Sciatic nerve (tissue), 2 donors: Measurements from ENCODE around the gene TRABD2B. TPM values are rescaled to one million over a fixed set of nuclear protein-coding genes. Genes with fewer than 3 reads are reported as not detected.
A peak's percentile ranks its signal among the peaks of the same experiment; 100 is the strongest.

Experiments
- ATAC-seq: fragments of 200-7000 bp; cut with Tn5 transposase; one replicate; pipeline ENCODE4 v1.9.1; 2020; ENCODE audit warnings: mild to moderate bottlenecking, moderate library complexity
- DNase-seq: peaks from one replicate; pipeline ENCODE4 v3.0.0-alpha.2; 2020; ENCODE audit warnings: low spot score
- intact Hi-C: fragments of 100-400 bp; cut with DNase I; formaldehyde crosslinking; loops from one replicate; pipeline ENCODE4 v1.14.2; 2022
- total RNA-seq: library from RNA; stranded (reverse); fragmentation: NEBNext Ultra II Directional; extraction: Animal tissue kit (Norgen Biotek cat#: 25700); gene quantifications from one replicate; pipeline ENCODE4 v1.2.1, GENCODE V29; 2021
- donor health status: DM: no; HTN: no; CAD: no.
- donor health status: DM: no; HTN: no; CAD: no.

The TRABD2B gene
- total RNA-seq, 1 donor from 2014 or later, result 5.0 TPM

DNA sequence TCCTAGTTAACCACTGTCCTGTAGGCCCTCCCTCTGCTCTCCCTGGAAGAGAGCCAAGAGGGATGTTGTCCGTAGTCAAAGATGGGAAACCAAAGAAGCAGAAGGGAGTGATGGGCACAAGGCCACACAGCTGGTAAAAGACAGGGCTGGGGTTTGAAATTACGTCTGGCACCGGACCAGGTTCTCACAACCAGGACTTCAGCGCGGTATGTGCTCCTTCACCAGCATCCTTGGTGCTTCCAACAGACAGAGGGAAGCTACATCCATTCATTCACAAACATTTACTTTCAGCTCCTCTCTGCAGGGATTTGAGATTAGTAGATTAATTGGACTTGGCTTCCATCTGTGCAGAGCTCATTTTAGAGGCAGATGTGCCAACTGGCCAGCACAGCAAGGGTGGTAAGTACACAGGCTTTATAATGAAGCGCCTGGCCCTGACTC is 191.2 kb downstream of the TRABD2B start:
- ATAC-seq (no peak), DNase-seq (no peak)
- intact Hi-C loops, result no loop called here

DNA sequence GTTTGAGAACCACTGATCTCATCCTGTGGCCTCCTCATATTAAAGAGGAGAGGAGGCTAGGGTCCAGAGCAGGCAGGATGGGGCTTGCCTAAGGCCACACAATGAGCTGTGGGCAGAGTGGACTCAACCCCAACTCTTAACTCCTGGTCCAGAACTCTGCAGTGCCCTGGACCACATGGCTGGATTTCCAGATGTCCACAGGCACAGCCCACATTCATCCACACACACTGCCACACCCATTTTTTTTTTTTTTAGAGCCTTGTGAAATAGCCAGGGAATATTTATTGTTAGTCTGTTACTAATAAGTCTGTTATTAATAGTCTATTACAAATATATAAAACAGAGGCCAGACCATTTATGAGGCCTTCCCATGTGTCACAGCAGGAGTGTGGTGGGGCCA is 192.2 kb downstream of the TRABD2B start:
- peak; percentile 33 for ATAC-seq
- no peak for DNase-seq
- intact Hi-C loops, result no loop called here

DNA sequence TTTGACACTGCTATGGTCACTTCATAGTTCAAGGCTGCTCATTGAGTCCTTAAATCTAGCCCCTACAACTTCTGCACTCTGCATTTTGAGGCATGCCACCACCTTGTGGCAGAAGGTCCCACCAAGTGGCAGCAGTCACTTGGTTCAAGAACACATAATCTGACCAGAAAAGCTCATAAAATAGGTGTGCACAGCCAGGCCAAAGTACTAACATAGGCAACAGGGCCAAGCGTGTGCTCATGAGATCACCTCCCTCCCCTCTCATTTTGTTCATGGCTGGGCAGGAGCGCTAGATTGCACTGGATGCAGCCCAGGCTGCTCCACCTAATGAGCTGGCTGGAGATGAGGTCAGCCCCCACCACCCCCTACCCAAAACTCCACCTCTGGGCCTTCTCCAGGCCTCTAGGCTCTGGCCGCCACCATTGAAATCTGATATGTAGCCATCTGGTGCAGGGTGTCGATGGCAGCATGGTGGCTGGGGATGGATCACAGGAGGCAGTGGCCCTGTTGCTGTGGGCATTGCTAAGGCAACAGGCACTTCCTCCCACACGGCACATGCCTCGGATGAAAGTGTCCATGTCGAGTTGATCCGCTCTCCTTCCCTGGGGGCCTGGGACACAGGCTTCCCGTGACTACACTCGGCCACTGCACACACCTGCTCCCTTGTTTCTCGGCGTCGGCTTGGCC is 193.2 kb downstream of the TRABD2B start:
- ATAC-seq (peak; percentile 22), DNase-seq (no peak)
- intact Hi-C loops, result no loop called here

DNA sequence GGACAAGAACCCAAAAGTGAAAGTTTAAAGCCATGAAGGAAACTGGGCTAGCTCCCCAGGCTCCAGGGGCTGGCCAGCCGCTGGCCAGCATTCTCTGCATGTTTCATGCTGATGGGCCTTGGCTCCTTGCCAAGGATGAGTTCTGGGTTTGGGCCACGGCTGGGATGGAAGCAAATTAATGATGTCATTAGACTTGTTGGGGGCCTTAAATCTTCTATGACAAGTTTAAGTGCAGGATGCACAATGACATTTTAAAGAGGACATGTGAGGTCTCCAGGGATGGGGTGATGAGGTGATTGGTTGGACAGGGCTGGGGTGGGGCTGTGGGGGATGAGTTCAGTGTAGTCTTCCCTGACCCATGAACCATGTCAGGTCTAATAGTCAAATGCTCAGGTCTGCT is 199.6 kb downstream of the TRABD2B start:
- intact Hi-C loops, result no loop called here
- peak; percentile 67 for ATAC-seq
- no peak for DNase-seq

DNA sequence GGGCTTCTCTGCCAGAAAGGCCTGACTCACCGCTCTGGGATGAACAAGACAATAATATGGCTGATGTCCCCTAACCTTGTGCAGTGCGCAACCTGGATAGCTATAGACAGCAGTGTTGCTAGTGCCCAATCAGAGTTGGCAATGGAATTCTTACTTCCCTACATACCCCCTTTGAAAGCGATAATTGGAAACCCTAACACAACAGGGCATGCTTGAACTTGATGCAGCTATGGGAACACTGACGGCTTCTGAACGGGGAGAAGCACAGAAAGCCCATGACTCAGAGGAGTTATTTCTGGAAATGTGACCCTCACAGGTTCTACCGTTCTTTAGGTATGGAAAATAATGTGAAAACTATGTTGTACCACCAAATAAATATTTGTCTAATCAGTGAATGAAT is 200.6 kb downstream of the TRABD2B start:
- ATAC-seq, result no peak
- intact Hi-C loops, result no loop called here
- no peak for DNase-seq

DNA sequence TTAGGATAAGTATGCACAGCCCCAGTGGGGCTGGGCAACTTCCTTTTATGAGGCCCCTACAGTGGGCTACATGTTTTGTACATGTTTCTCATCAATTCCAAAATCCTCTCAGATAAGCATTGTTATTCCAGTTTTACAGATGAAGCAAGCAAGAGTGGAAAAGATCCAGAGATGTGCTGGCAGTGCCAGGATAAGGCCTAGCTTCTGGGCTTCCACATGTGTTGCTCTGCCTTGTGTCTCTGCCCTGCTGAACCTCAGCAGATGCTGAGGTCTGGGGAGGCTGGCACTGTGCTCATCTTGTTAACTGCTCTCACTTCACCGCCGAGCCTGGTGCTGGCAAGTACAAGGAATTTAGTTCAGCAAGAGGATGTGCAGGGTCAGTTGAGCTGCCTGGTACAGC is 202.1 kb downstream of the TRABD2B start:
- DNase-seq, result no peak
- intact Hi-C loops, result no loop called here
- ATAC-seq, result no peak

DNA sequence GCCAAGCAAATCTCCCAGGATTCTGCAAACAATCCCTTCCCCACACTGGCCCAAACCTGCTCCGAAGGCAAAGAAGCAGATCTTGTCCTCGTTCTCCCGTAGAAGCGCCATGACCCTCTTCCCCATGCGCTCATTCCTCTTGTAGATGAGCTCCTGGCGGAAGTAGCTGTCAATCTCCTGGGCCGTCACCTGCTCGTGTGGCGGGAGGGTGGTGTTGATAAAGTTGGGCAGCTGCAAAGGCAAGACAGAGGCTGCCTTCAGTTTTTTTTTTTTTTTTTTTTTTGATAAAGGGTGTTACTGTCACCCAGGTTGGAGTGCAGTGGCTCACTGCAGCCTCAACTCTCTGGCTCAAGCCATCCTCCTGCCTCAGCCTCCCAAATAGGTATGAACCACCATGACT is 202.7 kb downstream of the TRABD2B start:
- intact Hi-C loops, result no loop called here
- DNase-seq, result no peak
- no peak for ATAC-seq

DNA sequence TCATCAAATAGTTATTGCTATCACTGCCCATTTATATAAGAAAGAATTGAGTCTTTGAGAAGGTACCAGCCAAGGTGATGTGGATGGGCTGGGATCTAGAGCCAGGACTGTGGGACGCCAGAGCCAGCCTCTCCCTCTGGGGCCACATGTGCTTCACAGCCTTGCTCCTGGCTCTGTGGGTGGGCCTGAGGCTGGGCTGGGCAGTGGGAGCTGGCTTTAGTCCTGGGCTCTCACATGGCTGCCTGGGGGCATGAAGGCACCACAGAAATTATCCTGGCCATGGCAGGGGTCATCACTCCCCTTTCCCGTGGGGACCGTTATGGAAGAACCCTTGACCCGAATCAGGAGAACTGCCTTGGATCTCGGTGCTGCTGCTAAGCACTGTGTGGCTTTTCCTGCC is 203.1 kb downstream of the TRABD2B start:
- intact Hi-C loops, result no loop called here
- no peak for ATAC-seq
- DNase-seq, result no peak

DNA sequence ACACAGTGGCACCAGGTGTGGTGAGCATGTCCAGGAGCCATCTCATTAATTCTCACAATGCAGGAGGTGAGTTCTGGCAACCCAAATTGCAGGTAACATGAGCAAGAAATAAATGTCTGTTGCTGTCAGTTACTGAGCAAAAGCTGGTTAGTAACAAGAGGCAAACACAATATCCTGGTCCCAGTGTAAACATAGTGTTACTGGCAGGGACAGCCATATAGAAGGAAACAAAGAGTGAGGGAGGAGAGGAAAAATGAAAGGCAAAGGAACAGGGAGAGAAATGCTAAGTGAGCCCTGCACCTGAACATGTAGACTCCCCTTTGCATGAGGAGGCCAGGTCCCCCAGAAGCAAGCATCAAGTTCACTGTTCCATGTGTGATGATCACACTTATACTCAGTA is 203.6 kb downstream of the TRABD2B start:
- intact Hi-C loops, result no loop called here
- no peak for ATAC-seq
- no peak for DNase-seq

DNA sequence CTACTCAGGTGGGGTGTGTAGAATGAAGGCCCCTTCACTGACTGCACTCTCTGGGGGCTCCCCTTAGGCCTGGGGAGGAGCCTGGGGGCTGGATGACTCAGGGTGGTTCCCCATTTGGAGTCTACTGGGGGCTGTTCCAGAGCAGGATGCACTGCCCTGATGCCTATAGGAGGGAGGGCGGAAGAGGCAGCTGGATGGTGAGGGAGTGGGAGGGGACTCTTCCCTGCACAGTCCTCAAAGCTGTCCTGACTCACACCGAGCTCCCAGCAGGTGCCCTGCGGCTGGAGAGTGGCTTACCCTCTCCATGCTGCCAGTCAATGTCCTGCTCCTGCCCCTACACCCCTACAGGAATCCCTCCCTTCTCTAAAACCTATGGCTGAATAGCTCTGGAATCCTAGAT is 204.4 kb downstream of the TRABD2B start:
- intact Hi-C loops, result no loop called here
- no peak for DNase-seq
- ATAC-seq, result no peak

DNA sequence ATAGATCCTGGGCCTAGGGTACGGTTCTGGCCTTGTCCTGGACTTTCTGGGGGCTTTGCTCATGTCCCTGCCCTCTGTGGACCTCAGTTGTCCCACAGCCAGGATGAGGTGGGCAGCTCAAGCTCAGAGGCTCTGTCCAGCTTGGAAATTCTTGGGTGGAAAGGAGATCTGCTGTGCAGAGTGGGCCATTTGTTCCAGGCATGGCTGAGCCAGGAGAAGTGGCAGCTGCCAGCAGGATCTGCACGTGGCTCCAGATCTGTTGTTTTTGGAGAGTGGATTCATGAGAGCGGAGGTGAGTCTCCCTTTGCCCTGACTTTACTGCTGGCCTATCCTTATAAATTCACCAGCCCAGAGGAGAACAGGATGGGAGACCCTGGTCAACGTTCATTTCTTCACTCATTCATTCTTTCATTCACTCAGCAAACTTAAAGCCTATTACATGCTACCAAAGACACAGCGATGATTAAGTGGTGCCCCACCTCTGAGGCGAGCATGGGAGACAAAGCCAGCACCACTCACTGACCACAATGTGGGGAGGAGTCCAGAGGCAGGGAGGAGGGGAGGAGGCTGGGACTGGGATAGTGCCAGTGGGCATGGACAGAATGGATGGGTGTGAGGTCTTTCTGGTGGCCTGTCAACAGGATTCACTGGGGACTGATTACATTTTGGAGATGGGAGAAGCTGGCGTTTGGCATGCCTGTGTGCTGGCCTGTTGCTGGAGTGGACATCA is 205.1 kb downstream of the TRABD2B start:
- ATAC-seq, result no peak
- DNase-seq, result no peak
- intact Hi-C loops, result no loop called here

DNA sequence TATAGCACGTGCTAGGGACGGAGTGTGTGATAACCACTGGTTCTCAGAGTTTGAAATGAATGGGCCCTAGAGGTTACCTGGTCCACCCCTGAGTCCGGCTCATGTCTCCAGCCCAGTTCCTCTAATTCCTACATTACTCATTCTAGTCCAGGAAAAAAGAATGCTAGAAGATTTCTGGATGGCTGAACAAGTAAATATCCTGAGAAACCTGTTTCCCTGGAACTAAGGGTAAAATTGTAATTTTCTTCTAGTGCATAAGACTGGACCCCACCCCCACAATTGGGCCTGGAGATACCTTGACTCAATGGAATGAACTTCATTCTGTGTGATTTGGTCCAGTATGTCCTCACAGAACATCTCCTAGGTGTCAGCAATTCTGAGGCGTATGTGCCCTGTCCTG is 208.4 kb downstream of the TRABD2B start:
- ATAC-seq, result no peak
- no peak for DNase-seq
- intact Hi-C loops, result no loop called here

DNA sequence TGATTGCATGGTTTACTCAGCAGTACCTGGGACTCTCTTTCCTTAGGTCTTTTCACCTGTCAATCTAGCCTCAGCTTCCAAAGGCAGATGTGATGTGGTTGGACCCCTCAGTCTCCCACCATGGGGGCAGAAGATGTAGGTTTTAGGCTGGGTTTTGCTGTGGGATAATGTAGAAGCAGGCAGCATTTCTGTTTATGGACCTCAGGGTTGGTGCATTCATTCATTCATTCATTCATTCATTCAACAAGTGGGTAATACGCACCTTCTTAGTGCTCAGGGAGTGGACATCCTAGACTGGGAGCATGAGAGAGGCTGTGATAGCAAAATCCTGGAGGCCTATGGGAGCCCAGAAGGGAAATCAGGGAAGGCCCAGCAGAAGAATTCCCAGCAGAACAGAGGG is 209.6 kb downstream of the TRABD2B start:
- ATAC-seq (no peak), DNase-seq (no peak)
- intact Hi-C loops, result no loop called here

DNA sequence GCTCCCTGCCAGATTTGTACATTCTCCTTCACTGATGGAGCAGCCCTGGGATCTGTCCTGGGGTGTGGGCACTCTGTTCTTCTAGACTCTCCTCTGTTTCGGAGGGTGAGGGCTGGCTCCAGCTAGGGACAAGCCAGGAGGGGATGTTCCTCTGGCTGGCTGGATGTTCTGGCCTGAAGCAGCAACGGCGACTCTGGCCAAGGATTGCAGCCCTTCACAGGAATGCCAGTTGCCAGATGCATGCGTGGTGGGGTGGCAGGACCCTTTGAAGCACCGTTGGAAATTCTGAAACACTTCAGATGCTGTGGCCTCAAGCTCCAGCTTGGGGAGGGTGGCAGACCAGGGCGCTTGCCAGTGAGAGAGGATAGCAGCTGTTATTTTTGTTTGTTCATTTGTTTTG is 210.9 kb downstream of the TRABD2B start:
- ATAC-seq (peak; percentile 8), DNase-seq (no peak)
- intact Hi-C loops, result no loop called here

DNA sequence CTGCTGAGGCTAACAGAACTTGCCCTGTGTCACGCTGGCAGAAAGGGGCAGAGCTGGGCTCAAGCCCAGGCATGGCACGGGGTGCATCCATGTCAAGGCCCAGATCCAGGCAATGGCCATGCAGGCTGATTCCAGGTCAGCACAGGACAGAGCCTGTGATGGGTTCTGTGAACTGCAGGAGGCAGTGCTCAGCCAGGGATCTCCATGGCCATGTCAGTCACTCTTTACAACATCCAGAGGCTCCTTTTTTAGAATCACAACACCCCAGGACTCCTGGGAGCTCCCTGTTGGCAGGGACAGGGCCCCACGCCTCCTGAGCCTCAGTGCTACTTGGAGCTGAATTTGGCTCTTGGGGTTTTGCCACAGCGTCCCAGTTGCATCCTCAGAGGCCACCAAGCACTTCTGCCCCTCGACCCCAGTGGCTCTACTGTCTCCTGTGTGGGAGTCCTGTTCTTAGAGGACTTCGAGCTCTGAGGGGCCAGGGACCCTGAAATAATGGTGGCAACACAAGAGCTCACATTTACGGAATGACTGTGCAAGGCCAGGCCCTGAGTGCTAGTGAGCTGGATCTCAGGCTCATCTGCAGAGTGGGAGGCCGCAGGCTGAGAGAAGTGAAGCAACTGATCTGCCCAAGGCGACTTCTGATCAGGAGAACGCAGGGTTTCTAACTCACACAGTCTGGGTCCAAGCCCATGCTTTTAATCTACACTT is 211.5 kb downstream of the TRABD2B start:
- DNase-seq, result no peak
- intact Hi-C loops, result no loop called here
- peak; percentile 68 for ATAC-seq

DNA sequence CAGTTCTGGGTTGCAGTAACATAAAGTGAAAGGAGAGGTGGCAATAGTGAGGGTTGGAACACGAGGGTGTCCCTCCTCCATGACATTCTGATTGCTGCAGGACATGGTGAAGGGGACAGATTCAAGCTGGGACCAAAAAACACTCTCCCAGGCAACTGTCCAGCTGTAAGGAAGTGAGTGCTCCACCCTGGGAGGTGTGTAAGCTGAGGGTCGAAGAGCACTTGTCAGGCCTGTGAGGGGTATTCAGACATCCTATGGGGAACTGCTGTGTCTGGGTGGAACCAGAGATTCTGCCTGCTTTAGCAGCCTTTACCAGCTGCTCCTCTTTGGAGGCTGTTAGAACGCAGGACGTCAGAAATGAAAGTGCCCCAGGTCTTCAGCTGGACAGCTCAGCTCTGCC is 212.1 kb downstream of the TRABD2B start:
- no peak for ATAC-seq

DNA sequence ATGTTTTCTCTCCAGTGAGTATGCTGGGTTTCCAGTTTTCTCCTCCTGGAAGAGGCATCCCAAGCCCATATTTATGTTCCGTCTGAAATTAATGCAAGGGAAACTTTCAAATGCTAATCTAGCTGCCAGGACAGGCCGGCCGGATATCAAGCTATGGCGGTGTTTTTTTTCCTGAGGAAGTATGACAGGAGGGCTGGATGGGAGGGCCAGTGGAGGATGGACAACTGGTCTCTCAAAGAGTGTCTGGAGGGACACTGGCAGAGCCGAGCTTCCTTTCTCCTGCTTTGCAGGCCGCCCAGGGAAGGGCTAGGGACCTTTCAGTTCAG is 212.7 kb downstream of the TRABD2B start:
- ATAC-seq (no peak), DNase-seq (no peak)
- intact Hi-C loops, result no loop called here

More for the DNA sequence above, 212.1 kb downstream of the TRABD2B start:
- intact Hi-C loops, result no loop called here
- DNase-seq, result no peak

DNA sequence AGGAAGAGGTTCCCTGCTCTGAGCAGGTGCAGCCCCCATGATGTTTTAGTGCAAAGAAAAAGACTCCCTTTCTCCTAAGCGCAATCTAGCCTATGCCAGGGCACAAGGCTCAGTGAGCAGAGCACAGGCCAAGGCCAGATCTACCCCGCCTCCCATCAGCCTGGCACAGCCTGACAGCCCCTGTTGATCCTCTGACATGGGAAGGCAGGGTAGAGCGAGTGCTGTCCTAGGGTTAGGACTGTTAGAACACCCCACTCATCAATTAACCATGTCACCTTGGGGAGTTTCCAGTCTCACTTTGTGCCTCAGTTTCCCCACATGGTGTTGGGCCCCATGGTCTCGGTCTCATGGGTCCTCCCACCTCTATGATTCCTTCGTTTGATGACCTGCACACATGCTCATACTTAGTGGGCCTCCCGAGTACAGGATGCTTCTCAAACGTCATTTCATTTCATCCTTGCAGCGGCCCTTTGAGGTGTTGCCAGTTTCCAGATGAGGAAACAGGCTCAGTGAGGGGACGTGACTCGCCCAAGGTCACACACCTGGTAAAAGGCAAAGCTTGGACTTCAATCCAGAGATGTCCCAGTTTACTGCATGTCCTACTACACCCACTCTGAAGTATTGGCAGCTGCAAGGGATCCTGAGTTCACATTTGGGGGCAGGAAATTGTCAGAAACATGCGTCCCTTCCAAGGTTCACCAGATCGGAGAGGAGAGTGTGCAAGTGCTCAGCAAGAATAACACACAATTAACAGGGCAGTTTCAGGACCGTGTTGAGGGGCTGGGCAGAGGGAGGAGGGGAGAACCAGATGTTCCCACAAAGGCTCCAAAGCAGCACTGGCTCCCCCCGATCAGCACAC is 213.3 kb downstream of the TRABD2B start:
- peak; percentile 15 for ATAC-seq
- intact Hi-C loops, result no loop called here

DNA sequence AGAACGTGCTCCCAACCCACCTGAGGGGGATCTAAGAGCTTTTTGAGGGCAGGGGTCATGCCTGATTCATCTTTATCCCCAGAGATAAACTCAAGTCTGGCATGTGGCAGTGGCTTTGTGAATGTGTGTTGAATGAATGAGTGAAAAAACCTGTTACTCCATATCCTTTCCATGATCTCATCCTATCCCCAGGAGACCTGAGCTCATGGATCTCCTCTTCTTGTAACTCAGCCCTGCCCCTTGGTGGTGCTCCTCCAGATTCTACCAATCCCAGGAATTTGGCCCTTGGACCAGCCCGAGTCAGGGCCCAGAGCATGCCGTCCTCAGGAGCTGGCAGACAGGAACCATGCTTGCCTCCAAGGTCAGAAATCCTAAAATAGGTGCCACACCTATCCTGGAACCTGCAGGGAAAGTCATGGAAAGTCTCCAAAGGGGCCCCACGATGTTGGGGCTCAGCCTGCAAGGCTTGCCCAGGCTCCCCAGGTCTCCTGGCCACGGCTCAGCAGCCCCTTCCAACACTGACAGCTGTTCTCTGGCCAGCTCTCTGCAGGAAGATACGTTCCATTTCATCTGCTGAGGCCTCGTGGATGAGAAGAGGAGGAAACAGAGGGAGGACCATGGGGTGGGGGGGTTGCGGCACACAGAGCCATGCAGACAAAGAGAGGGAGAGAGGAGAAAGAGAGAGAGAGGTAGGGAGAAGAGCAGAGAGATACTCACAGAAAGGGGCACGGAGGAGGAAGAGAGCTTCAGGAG is 214.6 kb downstream of the TRABD2B start:
- intact Hi-C loops, result no loop called here
- no peak for DNase-seq
- peak; percentile 68 for ATAC-seq

More for the DNA sequence above, 213.3 kb downstream of the TRABD2B start:
- no peak for DNase-seq
